Suprapubic skin (tissue), 4 donors: ENCODE results near the gene TRIM71. TPM values are rescaled to one million over a fixed set of nuclear protein-coding genes. Genes with fewer than 3 reads are reported as not detected.

Experiments used
- DNase-seq, 2 donors: peaks; one replicate each; pipeline ENCODE4 v3.0.0-alpha.2; 2019; ENCODE audit warnings: low spot score in 2 of 2
- H3K27ac ChIP-seq: fragments of 200-600 bp; sonication (generic); one replicate; pipeline ENCODE4 v1.5.1; 2019
- H3K27me3 ChIP-seq: fragments of 200-600 bp; sonication (generic); one replicate; pipeline ENCODE4 v1.5.1; 2019
- H3K36me3 ChIP-seq: fragments of 200-600 bp; sonication (generic); one replicate; pipeline ENCODE4 v1.5.1; 2019
- H3K4me1 ChIP-seq: fragments of 200-600 bp; sonication (generic); one replicate; pipeline ENCODE4 v1.5.1; 2019
- H3K4me3 ChIP-seq: fragments of 200-600 bp; sonication (generic); one replicate; pipeline ENCODE4 v1.5.1; 2019; ENCODE audit warnings: mild to moderate bottlenecking
- H3K9me3 ChIP-seq: fragments of 200-600 bp; sonication (generic); one replicate; pipeline ENCODE4 v1.5.1; 2019
- CTCF ChIP-seq, 2 donors: fragments of 200-600 bp in 1 of 2; fragments of 450-650 bp in 1 of 2; sonication (generic) in 1 of 2; IDR thresholded peaks; one replicate each; pipeline ENCODE4 v1.5.1; 2016 to 2019; ENCODE audit warnings: antibody characterized with exemption in 2 of 2, mild to moderate bottlenecking in 1 of 2, moderate library complexity in 1 of 2
- EP300 ChIP-seq: sonication (generic); formaldehyde crosslinking; IDR thresholded peaks from one replicate; pipeline ENCODE4 v1.6.1; 2017; ENCODE audit warnings: antibody characterized with exemption
- POLR2A ChIP-seq, 2 donors: fragments of 450-650 bp; IDR thresholded peaks; one replicate each; pipeline ENCODE4 v1.6.1; 2017; ENCODE audit warnings: antibody characterized with exemption in 2 of 2, mild to moderate bottlenecking in 2 of 2, moderate library complexity in 2 of 2
- POLR2AphosphoS5 ChIP-seq, 3 donors: sonication (generic); formaldehyde crosslinking; IDR thresholded peaks; one replicate each; pipeline ENCODE4 v1.6.1; 2017; ENCODE audit warnings: antibody characterized with exemption in 3 of 3
- WGBS: methylation state at CpG from one replicate; pipeline ENCODE4 v1.1.5; 2018; 5-methylcytosine and 5-hydroxymethylcytosine counted together
- total RNA-seq, 4 donors: library from RNA; depleted of rRNA; stranded (reverse); fragments of >200 nt; gene quantifications; one replicate each; pipeline ENCODE4 v1.1.0, GENCODE V29; 2016

The TRIM71 gene
- total RNA-seq, 4 donors from 2014 or later, result not detected

- no CpG with 5 or more reads among the region's 111 CpGs for whole genome bisulfite sequencing
- H3K27me3 ChIP-seq, result peaks cover 77% of the 10 kb centered on the region
- peak overlapping the region; percentile 56 for H3K4me3 ChIP-seq
- H3K9me3 ChIP-seq, result no peaks in the 10 kb centered on the region
- TF ChIP-seq POLR2A (IDR thresholded peaks at IDR 0.05) (no peak), POLR2AphosphoS5 (IDR thresholded peaks at IDR 0.05) (no peak), CTCF (IDR thresholded peaks at IDR 0.05) (no peak), EP300 (no peak)
- no peak overlapping the region for H3K27ac ChIP-seq
- DNase-seq, result peak in 1 of 2 donors; percentile 48
- H3K36me3 ChIP-seq, result no peaks in the 10 kb centered on the region
- H3K4me1 ChIP-seq, result peaks cover 29% of the 10 kb centered on the region
Measured at GRCh38 chr3:32818229-32818969, 602 bp downstream of the TRIM71 start.

GRCh38 chr3:32818970-32819511, 1.2 kb downstream of the TRIM71 start:
- H3K4me3 ChIP-seq, result peak overlapping the region; percentile 56
- no peaks in the 10 kb centered on the region for H3K9me3 ChIP-seq
- peaks cover 83% of the 10 kb centered on the region for H3K27me3 ChIP-seq
- no peak overlapping the region for H3K27ac ChIP-seq
- WGBS, result 60% methylated on average over 19 of the region's 25 CpGs
- TF ChIP-seq CTCF (IDR thresholded peaks at IDR 0.05) (no peak), POLR2A (IDR thresholded peaks at IDR 0.05) (no peak), EP300 (no peak), POLR2AphosphoS5 (IDR thresholded peaks at IDR 0.05) (no peak)
- no peaks in the 10 kb centered on the region for H3K36me3 ChIP-seq
- H3K4me1 ChIP-seq, result peaks cover 29% of the 10 kb centered on the region
- DNase-seq, result no peak

- no peaks in the 10 kb centered on the region for H3K36me3 ChIP-seq
- H3K27ac ChIP-seq, result no peak overlapping the region
- H3K9me3 ChIP-seq, result no peaks in the 10 kb centered on the region
- no peak for DNase-seq
- no peak for TF ChIP-seq CTCF (IDR thresholded peaks at IDR 0.05)
- no peak for TF ChIP-seq POLR2A (IDR thresholded peaks at IDR 0.05)
- no peak for TF ChIP-seq EP300
- TF ChIP-seq POLR2AphosphoS5 (IDR thresholded peaks at IDR 0.05), result no peak
- 70% methylated on average over 41 of the region's 41 CpGs for WGBS
- peaks cover 29% of the 10 kb centered on the region for H3K4me1 ChIP-seq
- H3K4me3 ChIP-seq, result no peak overlapping the region
- peaks cover 88% of the 10 kb centered on the region for H3K27me3 ChIP-seq
Measured at GRCh38 chr3:32819551-32820348, 2.0 kb downstream of the TRIM71 start.

- H3K9me3 ChIP-seq, result no peaks in the 10 kb centered on the region
- H3K36me3 ChIP-seq, result no peaks in the 10 kb centered on the region
- no peak overlapping the region for H3K27ac ChIP-seq
- peaks cover 88% of the 10 kb centered on the region for H3K27me3 ChIP-seq
- H3K4me3 ChIP-seq, result no peak overlapping the region
- TF ChIP-seq EP300 (no peak), POLR2A (IDR thresholded peaks at IDR 0.05) (no peak), CTCF (IDR thresholded peaks at IDR 0.05) (no peak), POLR2AphosphoS5 (IDR thresholded peaks at IDR 0.05) (no peak)
- DNase-seq, result no peak
- WGBS, result 83% methylated on average over 2 of the region's 2 CpGs
- H3K4me1 ChIP-seq, result peaks cover 29% of the 10 kb centered on the region
Measured at GRCh38 chr3:32820430-32820829, 2.6 kb downstream of the TRIM71 start.
